GM12878 (cell line): ENCODE measurements around the gene SH3YL1. TPM values are rescaled to one million over a fixed set of nuclear protein-coding genes. Genes with fewer than 3 reads are reported as not detected.

ENCODE experiments used
- ATAC-seq: fragments of 200-7000 bp; cut with Tn5 transposase; 3 replicates; pipeline ENCODE4 v1.9.1; 2020; ENCODE audit warnings: mild to moderate bottlenecking, moderate library complexity
- BruUV-seq: library from RNA; stranded (reverse); fragments of 400-500 nt; replicated peaks from 2 replicates; lab custom pipeline; 2021; lab: Mats Ljungman, UMichigan
- CTCF ChIA-PET: fragments of 300-600 bp; sonication (Branson Sonifier 250); formaldehyde crosslinking; extraction: SDS; loops from one replicate; lab custom pipeline; 2021; ENCODE audit warnings: inconsistent platforms; lab: Yijun Ruan, JAX
- POLR2A ChIA-PET: fragments of 350-600 bp; formaldehyde crosslinking; extraction: SDS; loops from one replicate; lab custom pipeline; 2021; ENCODE audit warnings: inconsistent platforms; lab: Charles Lee
- RAD21 ChIA-PET: fragments of 300-600 bp; sonication (Branson Sonifier 250); formaldehyde crosslinking; loops from one replicate; lab custom pipeline; 2023; ENCODE audit warnings: antibody characterized with exemption; ENCODE audit not compliant: unreplicated experiment; lab: Charles Lee
- SMC1A ChIA-PET: fragments of 300-600 bp; sonication (Branson Sonifier 250); formaldehyde crosslinking; loops from one replicate; lab custom pipeline; 2023; ENCODE audit not compliant: unreplicated experiment, uncharacterized antibody; lab: Charles Lee
- DNase-seq: peaks from one replicate; pipeline ENCODE4 v3.0.0-alpha.2; 2011; ENCODE audit warnings: low read depth, low spot score
- FAIRE-seq: peaks from 3 replicates; lab custom pipeline; 2011; peaks lifted over from hg19 to GRCh38; lab: Jason Lieb, UNC
- H2AFZ ChIP-seq: 2 replicates; pipeline ENCODE4 v1.6.0; 2011; ENCODE audit warnings: low read depth, low read length, control low read depth; ENCODE audit not compliant: control insufficient read depth
- H3K27ac ChIP-seq: 2 replicates; pipeline ENCODE4 v1.5.1; 2011; ENCODE audit warnings: control low read depth; ENCODE audit not compliant: control insufficient read depth, insufficient read depth
- H3K27me3 ChIP-seq, 2 experiments: replicated peaks in 1 of 2; 2 replicates each; pipeline versions ENCODE4 v1.6.0 to v1.6.1; 2011; ENCODE audit warnings: low read length in 1 of 2; ENCODE audit not compliant: control insufficient read depth in 2 of 2, insufficient read depth in 2 of 2
- H3K36me3 ChIP-seq, 2 experiments: 2 replicates each; pipeline ENCODE4 v1.5.1; 2011; ENCODE audit warnings: low read length in 1 of 2; ENCODE audit not compliant: control insufficient read depth in 2 of 2, insufficient read depth in 2 of 2
- H3K4me1 ChIP-seq: 2 replicates; pipeline ENCODE4 v1.6.1; 2011; ENCODE audit warnings: mild to moderate bottlenecking, low read length, moderate library complexity, mixed read lengths; ENCODE audit not compliant: control insufficient read depth, insufficient read depth
- H3K4me2 ChIP-seq: 2 replicates; pipeline ENCODE4 v1.6.0; 2011; ENCODE audit warnings: control low read depth; ENCODE audit not compliant: control insufficient read depth, insufficient read depth
- H3K4me3 ChIP-seq: fragments of 200-600 bp; sonication (generic); 2 replicates; pipeline ENCODE4 v1.5.1; 2016
- H3K79me2 ChIP-seq: 2 replicates; pipeline ENCODE4 v1.6.0; 2011; ENCODE audit warnings: low read length; ENCODE audit not compliant: control insufficient read depth, insufficient read depth
- H3K9ac ChIP-seq: 2 replicates; pipeline ENCODE4 v1.8.0; 2011; ENCODE audit warnings: low read length, control low read depth, mixed read lengths; ENCODE audit not compliant: control insufficient read depth, insufficient read depth
- H3K9me3 ChIP-seq: replicated peaks from 3 replicates; pipeline ENCODE4 v1.5.1; 2011; ENCODE audit warnings: mild to moderate bottlenecking, low read length; ENCODE audit not compliant: control insufficient read depth, insufficient read depth
- H4K20me1 ChIP-seq: 2 replicates; pipeline ENCODE4 v1.6.0; 2011; ENCODE audit not compliant: control insufficient read depth, insufficient read depth
- ATF2 ChIP-seq: IDR thresholded peaks from 2 replicates; pipeline ENCODE4 v1.6.1; 2012; ENCODE audit warnings: low read length, inconsistent platforms
- BCL11A ChIP-seq: IDR thresholded peaks from 2 replicates; pipeline ENCODE4 v1.6.1; 2011; ENCODE audit warnings: low read depth, low read length
- CREM ChIP-seq: IDR thresholded peaks from 2 replicates; pipeline ENCODE4 v1.6.1; 2014; ENCODE audit warnings: antibody characterized with exemption, low read depth
- EGR1 ChIP-seq, 2 experiments: IDR thresholded peaks; 1 replicate in 1 of 2; 2 replicates in 1 of 2; pipeline ENCODE4 v1.6.1; 2011 to 2012; ENCODE audit warnings: low read depth in 2 of 2, low read length in 2 of 2, borderline replicate concordance in 1 of 2, mild to moderate bottlenecking in 1 of 2, moderate library complexity in 1 of 2
- ELK1 ChIP-seq: IDR thresholded peaks from 2 replicates; pipeline ENCODE4 v1.6.1; 2012; ENCODE audit warnings: low read depth, low read length, improper control_type of control experiment
- FOXM1 ChIP-seq: IDR thresholded peaks from 2 replicates; pipeline ENCODE4 v1.6.1; 2012; ENCODE audit warnings: low read depth, mild to moderate bottlenecking, inconsistent platforms, low read length, moderate library complexity
- IKZF1 ChIP-seq: fragments of 450-650 bp; conservative IDR thresholded peaks from 2 replicates; pipeline ENCODE4 v1.6.1; 2017; ENCODE audit warnings: antibody characterized with exemption, mild to moderate bottlenecking
- IRF3 ChIP-seq: fragments of 450-650 bp; IDR thresholded peaks from 2 replicates; pipeline ENCODE4 v1.6.1; 2014; ENCODE audit warnings: mild to moderate bottlenecking
- NFYB ChIP-seq: IDR thresholded peaks from 2 replicates; pipeline ENCODE4 v1.6.1; 2011; ENCODE audit warnings: low read depth, mild to moderate bottlenecking, low read length, improper control_type of control experiment, moderate library complexity; ENCODE audit not compliant: insufficient read depth
- NR2C2 ChIP-seq: IDR thresholded peaks from 2 replicates; pipeline ENCODE4 v1.6.1; 2011; ENCODE audit warnings: borderline replicate concordance, low read depth; ENCODE audit not compliant: control insufficient read depth, insufficient read length
- POLR2A ChIP-seq: IDR thresholded peaks from 2 replicates; pipeline ENCODE4 v1.6.1; 2011; ENCODE audit warnings: low read depth, mild to moderate bottlenecking, low read length
- SIN3A ChIP-seq: IDR thresholded peaks from 2 replicates; pipeline ENCODE4 v1.6.1; 2012; ENCODE audit warnings: low read depth, low read length, improper control_type of control experiment
- SIX5 ChIP-seq: IDR thresholded peaks from 2 replicates; pipeline ENCODE4 v1.6.1; 2011; ENCODE audit warnings: mild to moderate bottlenecking, low read depth, low read length, moderate library complexity; ENCODE audit not compliant: severe bottlenecking
- SUPT20H ChIP-seq: IDR thresholded peaks from 2 replicates; pipeline ENCODE4 v1.6.1; 2011; ENCODE audit warnings: low read depth, mild to moderate bottlenecking, low read length, moderate library complexity, borderline replicate concordance; ENCODE audit not compliant: control insufficient read depth
- WGBS: methylation state at CpG from one replicate; pipeline ENCODE4 v1.1.6; 2016; ENCODE audit warnings: low lambda C conversion rate; ENCODE audit not compliant: insufficient replicate concordance, insufficient coverage; ENCODE audit errors: missing lambda C conversion rate; 5-methylcytosine and 5-hydroxymethylcytosine counted together
- in situ Hi-C: fragments of 300-500 bp; cut with MboI; formaldehyde crosslinking; loops from 9 replicates; pipeline ENCODE4 v1.14.3; 2018; ENCODE audit warnings: mixed read lengths
- intact Hi-C: fragments of 100-400 bp; cut with micrococcal nuclease; formaldehyde crosslinking; loops from one replicate; pipeline ENCODE4 v1.14.2; 2022; ENCODE audit not compliant: unreplicated experiment
- polyA plus RNA-seq, 11 experiments: library from polyadenylated mRNA; depleted of rRNA in 4 of 11; unstranded in 6 of 11; stranded (reverse) in 5 of 11; fragments of >200 nt; fragmentation: Nextera tagmentation in 4 of 11; fragmentation: Illumina TruSeq in 1 of 11; extraction: Ambion mirVana in 4 of 11; extraction: Trizol in 1 of 11; gene quantifications; 1 replicate in 1 of 11; 2 replicates in 10 of 11; pipeline versions ENCODE4 v1.2.1 to v1.2.3, GENCODE V29; 2011 to 2016; ENCODE audit warnings: inconsistent platforms in 2 of 11, missing spikeins in 2 of 11, low read depth in 1 of 11
- total RNA-seq, 4 experiments: library from RNA; depleted of rRNA in 3 of 4; stranded (reverse); fragments of >200 nt in 3 of 4; fragmentation: Illumina TruSeq in 1 of 4; extraction: Trizol in 1 of 4; gene quantifications; 2 replicates each; pipeline versions ENCODE4 v1.2.1 to v1.2.3, GENCODE V29; 2013 to 2021

Gene SH3YL1
- total and polyA plus RNA-seq, 10 of the 15 experiments (the other 5 are each of a cell fraction or from before 2014, with no cell fraction given): 12.2 to 22.4 (median 17.2) TPM

- 98% methylated on average over 7 of the region's 7 CpGs for WGBS
- ATAC-seq (no peak), DNase-seq (no peak), FAIRE-seq (no peak)
- in situ Hi-C loops (no loop called here), intact Hi-C loops (no loop called here)
- TF ChIP-seq NR2C2 (no peak), SIN3A (no peak), CREM (no peak), IKZF1 (no peak), IRF3 (no peak), NFYB (no peak), ELK1 (no peak), POLR2A (no peak), EGR1 (IDR thresholded peaks at IDR 0.05; ENCODE audit: borderline replicate concordance in 1 of 2, low read depth in 2 of 2, low read length in 2 of 2) (no peak), SUPT20H (no peak), FOXM1 (no peak), SIX5 (no peak), ATF2 (no peak), BCL11A (no peak)
- no peak overlapping the region for H3K4me2 ChIP-seq
- no peaks in the 10 kb centered on the region for H3K79me2 ChIP-seq
- H3K36me3 ChIP-seq: no peaks in the 10 kb centered on the region
- peaks cover 6% of the 10 kb centered on the region; the same call in 1 of the 3 replicates for H3K9me3 ChIP-seq
- ChIA-PET SMC1A (no interaction called here), CTCF (interaction anchor here (1.3 kb wide), 1 partner anchor 9 kb away, joined by 4 read pairs; no protein-coding TSS in a partner anchor), RAD21 (no interaction called here), POLR2A (no interaction called here)
- H3K27me3 ChIP-seq: no peaks in the 10 kb centered on the region
- H4K20me1 ChIP-seq: no peaks in the 10 kb centered on the region
- no peak overlapping the region for H3K4me3 ChIP-seq
- no peaks in the 10 kb centered on the region for H3K4me1 ChIP-seq
- no peak overlapping the region for H3K27ac ChIP-seq
- H2AFZ ChIP-seq: no peak overlapping the region
- H3K9ac ChIP-seq: no peak overlapping the region
- no TSS peak for BruUV-seq
Observed at GRCh38 chr2:254241-254640, 9.6 kb downstream of the SH3YL1 start.
